Breast epithelium (tissue), 4 donors: ENCODE data around the gene EYA3. TPM values are rescaled to one million over a fixed set of nuclear protein-coding genes. Genes with fewer than 3 reads are reported as not detected.

ENCODE experiments used
- DNase-seq, 2 donors: peaks; one replicate each; pipeline ENCODE4 v3.0.0-alpha.2; 2019; ENCODE audit warnings: low spot score in 2 of 2
- H3K27ac ChIP-seq, 2 donors: fragments of 200-600 bp; sonication (generic) in 1 of 2; one replicate each; pipeline ENCODE4 v1.5.1; 2016 to 2019; ENCODE audit warnings: mild to moderate bottlenecking in 1 of 2
- H3K27me3 ChIP-seq, 2 donors: fragments of 200-600 bp; sonication (generic) in 1 of 2; one replicate each; pipeline versions ENCODE4 v1.5.1 to v1.6.0; 2017 to 2019; ENCODE audit warnings: control low read depth in 1 of 2, mild to moderate bottlenecking in 1 of 2
- H3K36me3 ChIP-seq: fragments of 200-600 bp; one replicate; pipeline ENCODE4 v1.5.1; 2019
- H3K4me1 ChIP-seq, 2 donors: fragments of 200-600 bp; sonication (generic); one replicate each; pipeline ENCODE4 v1.5.1; 2016 to 2019; ENCODE audit warnings: control low read depth in 1 of 2
- H3K4me3 ChIP-seq, 3 donors: fragments of 200-600 bp; sonication (generic); 1 replicate in 2 of 3; 2 replicates in 1 of 3; pipeline ENCODE4 v1.5.1; 2016 to 2019; ENCODE audit warnings: mild to moderate bottlenecking in 3 of 3, moderate library complexity in 2 of 3
- H3K9me3 ChIP-seq, 2 donors: fragments of 200-600 bp; sonication (generic) in 1 of 2; one replicate each; pipeline ENCODE4 v1.5.1; 2016 to 2019; ENCODE audit warnings: control low read depth in 1 of 2
- CTCF ChIP-seq, 3 donors: fragments of 450-650 bp; IDR thresholded peaks; one replicate each; pipeline ENCODE4 v1.5.1; 2016 to 2017; ENCODE audit warnings: antibody characterized with exemption in 3 of 3, mild to moderate bottlenecking in 3 of 3, moderate library complexity in 3 of 3
- POLR2A ChIP-seq: fragments of 450-650 bp; IDR thresholded peaks from one replicate; pipeline ENCODE4 v1.6.1; 2016; ENCODE audit warnings: antibody characterized with exemption, mild to moderate bottlenecking, moderate library complexity
- POLR2AphosphoS5 ChIP-seq, 3 donors: sonication (generic); formaldehyde crosslinking; IDR thresholded peaks; one replicate each; pipeline ENCODE4 v1.6.1; 2017; ENCODE audit warnings: antibody characterized with exemption in 3 of 3
- intact Hi-C: fragments of 100-400 bp; cut with DNase I; formaldehyde crosslinking; loops from one replicate; pipeline ENCODE4 v1.15.1; 2023; ENCODE audit warnings: low total_unique reads
- total RNA-seq, 3 donors: library from RNA; depleted of rRNA; stranded (reverse); fragments of >200 nt; gene quantifications; one replicate each; pipeline ENCODE4 v1.1.0, GENCODE V29; 2016

Gene EYA3
- total RNA-seq, 3 donors from 2014 or later: 12.2 to 22.6 (median 18.1) TPM

- no peaks in the 10 kb centered on the region for H3K36me3 ChIP-seq
- no peaks in the 10 kb centered on the region for H3K27me3 ChIP-seq
- no peaks in the 10 kb centered on the region for H3K4me1 ChIP-seq
- H3K4me3 ChIP-seq: no peak overlapping the region
- DNase-seq: no peak
- TF ChIP-seq CTCF (IDR thresholded peaks at IDR 0.05) (no peak), POLR2AphosphoS5 (IDR thresholded peaks at IDR 0.05) (no peak), POLR2A (no peak)
- no peaks in the 10 kb centered on the region for H3K9me3 ChIP-seq
- no peak overlapping the region for H3K27ac ChIP-seq
- intact Hi-C loops: no loop called here
Measured at GRCh38 chr1:27936370-27936769, 152.0 kb downstream of the EYA3 start.

GRCh38 chr1:27935721-27936120 is 152.7 kb downstream of the EYA3 start:
- intact Hi-C loops: no loop called here
- TF ChIP-seq POLR2A: no peak
- no peak for TF ChIP-seq POLR2AphosphoS5 (IDR thresholded peaks at IDR 0.05)
- no peak for TF ChIP-seq CTCF (IDR thresholded peaks at IDR 0.05)
- Histone ChIP-seq H3K36me3 (no peaks in the 10 kb centered on the region), H3K27me3 (no peaks in the 10 kb centered on the region), H3K4me1 (no peaks in the 10 kb centered on the region), H3K9me3 (no peaks in the 10 kb centered on the region), H3K4me3 (peak overlapping the region in 2 of 3 donors; percentile 48 to 61), H3K27ac (no peak overlapping the region)
- no peak for DNase-seq

GRCh38 chr1:27934818-27935549 is 153.4 kb downstream of the EYA3 start, which contains the start of gene SMPDL3B:
SMPDL3B (plus strand) TSS chr1:27935000; CDS start chr1:27935184, 184 bp downstream.
- H3K27me3 ChIP-seq: no peaks in the 10 kb centered on the region
- H3K9me3 ChIP-seq: no peaks in the 10 kb centered on the region
- H3K4me1 ChIP-seq: no peaks in the 10 kb centered on the region
- intact Hi-C loops: no loop called here
- H3K27ac ChIP-seq: peak within 1 kb of the TSS; percentile 49 to 68
- H3K36me3 ChIP-seq: no peaks in the 10 kb centered on the region
- peak within 1 kb of the TSS in 2 of 3 donors; percentile 48 to 61 for H3K4me3 ChIP-seq
- TF ChIP-seq POLR2AphosphoS5 (IDR thresholded peaks at IDR 0.05) (no peak), CTCF (IDR thresholded peaks at IDR 0.05) (peak in 2 of 3 donors; percentile 19 to 34), POLR2A (no peak)
- peak; percentile 43 to 57 for DNase-seq

GRCh38 chr1:27931759-27932158 is 156.7 kb downstream of the EYA3 start:
- Histone ChIP-seq H3K36me3 (no peaks in the 10 kb centered on the region), H3K27me3 (no peaks in the 10 kb centered on the region), H3K4me3 (no peak overlapping the region), H3K4me1 (no peaks in the 10 kb centered on the region), H3K27ac (no peak overlapping the region), H3K9me3 (no peaks in the 10 kb centered on the region)
- intact Hi-C loops: no loop called here
- TF ChIP-seq CTCF (IDR thresholded peaks at IDR 0.05): no peak
- no peak for TF ChIP-seq POLR2A
- TF ChIP-seq POLR2AphosphoS5 (IDR thresholded peaks at IDR 0.05): no peak
- DNase-seq: no peak

GRCh38 chr1:27931184-27931583 is 157.2 kb downstream of the EYA3 start:
- TF ChIP-seq POLR2AphosphoS5 (IDR thresholded peaks at IDR 0.05) (no peak), POLR2A (no peak), CTCF (IDR thresholded peaks at IDR 0.05) (no peak)
- Histone ChIP-seq H3K36me3 (no peaks in the 10 kb centered on the region), H3K4me1 (no peaks in the 10 kb centered on the region), H3K27ac (no peak overlapping the region), H3K27me3 (no peaks in the 10 kb centered on the region), H3K9me3 (no peaks in the 10 kb centered on the region), H3K4me3 (no peak overlapping the region)
- no peak for DNase-seq
- intact Hi-C loops: no loop called here
